Measurements from ENCODE around the gene PCNX1. TPM values are rescaled to one million over a fixed set of nuclear protein-coding genes. Genes with fewer than 3 reads are reported as not detected.

Gene PCNX1
- total RNA-seq, 1 donor from 2014 or later, result 43.3 TPM

GRCh38 chr14:70887207-70887681 lies 20.0 kb upstream of the PCNX1 start:
- ATAC-seq (ENCODE audit: poor library complexity) (no peak), DNase-seq (no peak)
- intact Hi-C loops (cut with DNase I), result no loop called here

- intact Hi-C loops (cut with DNase I), result no loop called here
- no peak for DNase-seq
- no peak for ATAC-seq (ENCODE audit: poor library complexity)
Measured at GRCh38 chr14:70887737-70888499, 19.3 kb upstream of the PCNX1 start.

- intact Hi-C loops (cut with DNase I), result no loop called here
- ATAC-seq (ENCODE audit: poor library complexity), result no peak
- no peak for DNase-seq
Measured at GRCh38 chr14:70888681-70889175, 18.5 kb upstream of the PCNX1 start.

- no peak for ATAC-seq (ENCODE audit: poor library complexity)
- DNase-seq, result no peak
- intact Hi-C loops (cut with DNase I), result no loop called here
Measured at GRCh38 chr14:70889555-70889954, 17.7 kb upstream of the PCNX1 start.

GRCh38 chr14:70890826-70891659 lies 16.2 kb upstream of the PCNX1 start:
- DNase-seq (no peak), ATAC-seq (ENCODE audit: poor library complexity) (peak; percentile 53)
- intact Hi-C loops (cut with DNase I), result no loop called here

GRCh38 chr14:70891737-70892136 lies 15.5 kb upstream of the PCNX1 start:
- ATAC-seq (ENCODE audit: poor library complexity), result no peak
- no peak for DNase-seq
- intact Hi-C loops (cut with DNase I), result no loop called here

- no peak for DNase-seq
- ATAC-seq (ENCODE audit: poor library complexity), result no peak
- intact Hi-C loops (cut with DNase I), result no loop called here
Measured at GRCh38 chr14:70893062-70893845, 14.0 kb upstream of the PCNX1 start.

- intact Hi-C loops (cut with DNase I), result no loop called here
- ATAC-seq (ENCODE audit: poor library complexity), result no peak
- DNase-seq, result no peak
Measured at GRCh38 chr14:70893858-70894291, 13.4 kb upstream of the PCNX1 start.

GRCh38 chr14:70894868-70895267 lies 12.4 kb upstream of the PCNX1 start:
- intact Hi-C loops (cut with DNase I), result no loop called here
- ATAC-seq (ENCODE audit: poor library complexity), result no peak
- DNase-seq, result no peak

GRCh38 chr14:70896317-70896716 lies 10.9 kb upstream of the PCNX1 start:
- ATAC-seq (ENCODE audit: poor library complexity) (no peak), DNase-seq (no peak)
- intact Hi-C loops (cut with DNase I), result no loop called here

GRCh38 chr14:70896981-70897380 lies 10.3 kb upstream of the PCNX1 start:
- DNase-seq, result no peak
- intact Hi-C loops (cut with DNase I), result no loop called here
- ATAC-seq (ENCODE audit: poor library complexity), result no peak

GRCh38 chr14:70897464-70897863 lies 9.8 kb upstream of the PCNX1 start:
- intact Hi-C loops (cut with DNase I), result no loop called here
- peak; percentile 31 for ATAC-seq (ENCODE audit: poor library complexity)
- DNase-seq, result no peak

GRCh38 chr14:70898111-70898745 lies 9.0 kb upstream of the PCNX1 start:
- intact Hi-C loops (cut with DNase I), result no loop called here
- DNase-seq, result no peak
- no peak for ATAC-seq (ENCODE audit: poor library complexity)

GRCh38 chr14:70901269-70901668 lies 6.0 kb upstream of the PCNX1 start:
- DNase-seq, result no peak
- intact Hi-C loops (cut with DNase I), result loop anchor here (10.0 kb wide), 1 partner anchor 76 kb away; no protein-coding TSS in a partner anchor
- no peak for ATAC-seq (ENCODE audit: poor library complexity)

- DNase-seq (no peak), ATAC-seq (ENCODE audit: poor library complexity) (no peak)
- intact Hi-C loops (cut with DNase I), result loop anchor here (10.0 kb wide), 1 partner anchor 77 kb away; no protein-coding TSS in a partner anchor
Measured at GRCh38 chr14:70902184-70902583, 5.1 kb upstream of the PCNX1 start.

- no peak for ATAC-seq (ENCODE audit: poor library complexity)
- intact Hi-C loops (cut with DNase I), result loop anchor here (10.0 kb wide), 1 partner anchor 80 kb away; no protein-coding TSS in a partner anchor
Measured at GRCh38 chr14:70904373-70904772, 2.9 kb upstream of the PCNX1 start.

GRCh38 chr14:70905301-70905700 lies 2.0 kb upstream of the PCNX1 start:
- intact Hi-C loops (cut with DNase I), result loop anchor here (5.0 to 10.0 kb wide), 3 partner anchors 47 to 80 kb away; no protein-coding TSS in a partner anchor
- DNase-seq (peak; percentile 83), ATAC-seq (ENCODE audit: poor library complexity) (peak; percentile 0)

More at GRCh38 chr14:70904373-70904772, 2.9 kb upstream of the PCNX1 start:
- no peak for DNase-seq

GRCh38 chr14:70906793-70907175 lies 475 bp upstream of the PCNX1 start:
- ATAC-seq (ENCODE audit: poor library complexity) (peak; percentile 2), DNase-seq (no peak)
- intact Hi-C loops (cut with DNase I), result loop anchor here (5.0 to 10.0 kb wide), 3 partner anchors 46 to 82 kb away; no protein-coding TSS in a partner anchor

Data from Right ventricle myocardium superior (tissue), 1 donor.